ENCODE results near the gene DHODH.
"Not testable (repeated sequence)": the region's sequence is repeated elsewhere in the genome, so short reads cannot be mapped to it uniquely, and the experiment has no call there.

Gene DHODH

GRCh38 chr16:72054254-72054847 is 45.8 kb downstream of the DHODH start, which contains the start of gene HP:
Gene HP, plus strand, starts transcription at chr16:72054505. Its CDS starts 148 bp downstream, at chr16:72054653.
- DNase-seq (ENCODE audit: low read depth, low spot score) = not testable (repeated sequence)

DNA sequence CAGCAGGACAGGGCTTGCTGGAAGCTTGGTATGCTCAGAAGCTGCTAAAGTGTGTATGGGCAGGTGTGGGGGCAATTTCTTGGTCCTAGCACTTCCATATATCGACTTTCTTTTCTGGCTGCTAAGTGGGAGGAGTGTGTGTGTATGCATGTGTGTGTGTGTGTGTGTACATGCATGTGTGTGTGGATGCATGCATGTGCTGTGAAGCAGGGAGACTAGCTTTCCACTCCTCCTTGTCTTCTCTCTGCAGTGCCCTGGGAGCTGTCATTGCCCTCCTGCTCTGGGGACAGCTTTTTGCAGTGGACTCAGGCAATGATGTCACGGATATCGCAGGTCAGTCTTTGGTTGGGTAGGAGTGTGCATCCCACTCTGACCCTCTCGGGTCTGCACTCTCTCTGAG is 47.4 kb downstream of the DHODH start:
- DNase-seq (ENCODE audit: low read depth, low spot score) = no peak

GRCh38 chr16:72057313-72057712 is 48.8 kb downstream of the DHODH start:
- DNase-seq (ENCODE audit: low read depth, low spot score) = not testable (repeated sequence)

GRCh38 chr16:72059060-72059459 is 50.5 kb downstream of the DHODH start:
- not testable (repeated sequence) for DNase-seq (ENCODE audit: low read depth, low spot score)

GRCh38 chr16:72060405-72060804 is 51.9 kb downstream of the DHODH start:
- no peak for DNase-seq (ENCODE audit: low read depth, low spot score)

DNA sequence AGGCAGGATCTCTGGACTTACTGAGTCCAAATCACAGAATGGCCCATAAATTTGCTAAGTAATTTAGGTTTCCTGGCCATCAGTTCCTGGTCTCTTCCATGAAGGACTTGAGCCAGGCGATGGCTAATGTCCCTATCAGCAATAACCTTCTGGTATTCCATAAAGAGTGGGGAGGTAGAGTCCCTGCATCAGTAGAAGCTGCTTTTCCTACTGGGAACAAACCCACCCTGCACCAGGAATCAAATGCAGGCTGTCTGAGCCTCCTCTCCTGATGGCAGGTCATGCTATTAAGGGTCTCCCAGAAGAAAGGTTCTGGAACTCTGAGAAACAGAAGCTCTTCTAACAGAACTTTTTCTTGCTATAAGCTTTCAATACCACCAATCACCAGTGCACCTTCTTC is 53.0 kb downstream of the DHODH start:
- DNase-seq (ENCODE audit: low read depth, low spot score) = no peak

DNA sequence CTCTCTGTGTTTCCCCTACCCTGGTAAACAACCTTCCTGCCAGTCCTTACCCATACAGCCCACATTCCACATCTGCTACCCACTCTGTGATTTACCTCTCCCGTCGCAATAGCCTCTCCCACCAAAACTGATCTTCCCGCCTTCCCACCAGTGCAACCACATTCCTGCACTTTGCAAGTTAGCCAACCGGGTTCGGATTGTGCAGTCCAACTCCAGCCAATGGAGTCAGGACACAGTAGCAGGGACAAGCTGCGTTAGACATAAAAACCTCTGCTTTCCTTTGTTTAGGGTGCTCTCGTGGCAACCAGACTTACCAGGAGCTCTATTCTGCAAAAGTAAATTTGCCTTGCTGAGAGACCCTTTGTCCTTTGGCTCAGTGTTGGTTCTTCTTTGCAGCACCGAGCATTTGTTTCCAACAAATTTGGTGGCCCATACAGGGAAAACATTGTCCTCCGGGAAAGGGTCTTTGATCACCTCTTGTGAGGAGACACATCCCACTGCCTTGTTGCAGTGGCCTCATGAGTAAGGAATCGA is 55.9 kb downstream of the DHODH start:
- DNase-seq (ENCODE audit: low read depth, low spot score) = no peak

- peak; percentile 32 for DNase-seq (ENCODE audit: low read depth, low spot score)
Observed at GRCh38 chr16:72066747-72067146, 58.2 kb downstream of the DHODH start.

DNA sequence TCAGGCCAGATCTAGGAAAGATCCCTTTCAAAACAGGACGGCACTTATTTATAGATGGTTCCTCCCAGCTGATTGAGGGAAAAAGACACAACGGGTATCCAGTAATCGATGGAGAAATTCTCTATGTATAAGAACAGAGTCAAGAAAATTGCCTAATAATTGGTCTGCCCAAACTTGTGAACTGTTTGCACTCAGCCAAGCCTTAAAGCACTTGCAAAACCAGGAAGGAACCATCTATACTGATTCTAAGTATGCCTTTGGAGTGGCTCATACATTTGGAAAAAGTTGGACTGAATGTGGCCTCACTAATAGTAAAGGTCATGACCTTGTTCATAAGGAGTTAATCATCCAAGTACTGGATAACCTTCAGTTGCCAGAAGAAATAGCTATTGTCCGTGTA is 60.4 kb downstream of the DHODH start:
- no peak for DNase-seq (ENCODE audit: low read depth, low spot score)

DNA sequence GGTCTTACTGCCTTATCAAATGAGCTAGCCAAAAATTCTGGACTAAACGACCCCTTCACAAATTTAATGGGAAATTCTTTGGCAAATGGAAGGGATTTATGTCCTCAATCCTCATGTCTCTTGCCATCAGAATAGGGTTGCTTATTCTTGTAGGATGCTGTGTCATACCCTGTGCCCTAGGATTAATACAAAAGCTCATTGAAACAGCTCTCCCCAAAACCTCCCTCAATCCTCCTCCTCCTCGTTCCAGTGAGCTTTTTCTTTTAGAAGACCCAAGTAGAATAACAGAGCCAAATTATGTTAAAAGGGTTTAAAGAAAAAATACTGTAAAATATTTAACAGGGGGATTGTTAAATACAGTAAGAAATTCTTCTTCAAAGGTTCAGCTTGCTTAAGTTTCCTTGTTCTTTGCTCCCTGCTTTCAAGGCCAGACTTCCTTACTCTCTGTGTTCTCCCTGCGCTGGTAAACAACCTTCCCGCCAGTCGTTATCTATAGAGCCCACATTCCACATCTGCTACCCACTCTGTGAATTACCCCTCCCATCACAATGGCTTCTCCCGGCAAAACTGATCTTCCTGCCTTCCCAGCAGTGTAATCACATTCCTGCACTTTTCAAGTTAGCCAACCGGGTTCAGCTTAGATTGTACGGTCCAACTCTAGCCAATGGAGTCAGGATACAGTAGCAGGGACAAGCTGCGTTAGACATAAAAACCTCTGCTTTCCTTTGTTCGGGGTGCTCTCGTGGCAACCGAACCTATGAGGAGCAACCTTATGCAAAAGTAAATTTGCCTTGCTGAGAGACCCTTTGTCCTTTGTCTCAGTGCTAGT is 64.2 kb downstream of the DHODH start:
- DNase-seq (ENCODE audit: low read depth, low spot score) = peak; percentile 68

- no peak for DNase-seq (ENCODE audit: low read depth, low spot score)
Observed at GRCh38 chr16:72073560-72074230, 65.2 kb downstream of the DHODH start.

GRCh38 chr16:72075067-72075466 is 66.5 kb downstream of the DHODH start:
- DNase-seq (ENCODE audit: low read depth, low spot score) = not testable (repeated sequence)

All from ELF-1 (cell line).